ENCODE data around the gene ADM5.
"Not testable (repeated sequence)": the region's sequence is repeated elsewhere in the genome, so short reads cannot be mapped to it uniquely, and the experiment has no call there.

Gene ADM5

GRCh38 chr19:49704888-49705642 is 15.7 kb downstream of the ADM5 start:
- no peak for DNase-seq

- no peak for DNase-seq
Observed at GRCh38 chr19:49705919-49706318, 16.5 kb downstream of the ADM5 start.

GRCh38 chr19:49710372-49710951 is 21.1 kb downstream of the ADM5 start:
- no peak for DNase-seq

- DNase-seq, result no peak
Observed at GRCh38 chr19:49712397-49712859, 23.0 kb downstream of the ADM5 start.

GRCh38 chr19:49713236-49713845 is 23.9 kb downstream of the ADM5 start:
- DNase-seq, result no peak

GRCh38 chr19:49716154-49716553 is 26.8 kb downstream of the ADM5 start:
- DNase-seq, result no peak

- no peak for DNase-seq
Observed at GRCh38 chr19:49718511-49718910, 29.1 kb downstream of the ADM5 start.

- DNase-seq, result no peak
Observed at GRCh38 chr19:49718991-49719390, 29.6 kb downstream of the ADM5 start.

GRCh38 chr19:49719420-49719819 is 30.0 kb downstream of the ADM5 start:
- DNase-seq, result not testable (repeated sequence)

GRCh38 chr19:49727217-49728030 is 38.0 kb downstream of the ADM5 start:
- peak; percentile 55 for DNase-seq

- DNase-seq, result no peak
Observed at GRCh38 chr19:49730166-49730565, 40.8 kb downstream of the ADM5 start.

GRCh38 chr19:49738268-49738667 is 48.9 kb downstream of the ADM5 start:
- DNase-seq, result no peak

GRCh38 chr19:49739098-49739497 is 49.7 kb downstream of the ADM5 start:
- DNase-seq, result no peak

- DNase-seq, result no peak
Observed at GRCh38 chr19:49739933-49740332, 50.5 kb downstream of the ADM5 start.

All from right forelimb (tissue), 1 donor.